Endodermal cell (in vitro differentiated cells): ENCODE results near the gene NPVF. TPM values are rescaled to one million over a fixed set of nuclear protein-coding genes. Genes with fewer than 3 reads are reported as not detected.

Source experiments
- DNase-seq: peaks from one replicate; pipeline ENCODE4 v3.0.0-alpha.2; 2017
- H3K27ac ChIP-seq: 2 replicates; pipeline ENCODE4 v1.5.1; 2013; ENCODE audit warnings: mild to moderate bottlenecking, low read depth, low read length, moderate library complexity
- H3K27me3 ChIP-seq: 2 replicates; pipeline ENCODE4 v1.6.1; 2013; ENCODE audit warnings: mild to moderate bottlenecking, low read length, moderate library complexity; ENCODE audit not compliant: insufficient read depth, control insufficient read depth, poor library complexity, severe bottlenecking
- H3K36me3 ChIP-seq: 2 replicates; pipeline ENCODE4 v1.7.0; 2013; ENCODE audit warnings: mild to moderate bottlenecking, low read length, moderate library complexity; ENCODE audit not compliant: control insufficient read depth, insufficient read depth
- H3K4me1 ChIP-seq: one replicate; pipeline ENCODE4 v1.7.0; 2013; ENCODE audit warnings: low read length; ENCODE audit not compliant: control insufficient read depth, insufficient read depth
- H3K4me3 ChIP-seq: 2 replicates; pipeline ENCODE4 v1.5.1; 2013; ENCODE audit warnings: mild to moderate bottlenecking, low read length, moderate library complexity
- H3K9ac ChIP-seq: 2 replicates; pipeline ENCODE4 v1.6.1; 2013; ENCODE audit warnings: mild to moderate bottlenecking, low read length, moderate library complexity; ENCODE audit not compliant: poor library complexity, severe bottlenecking; ENCODE audit errors: extremely low read depth
- H3K9me3 ChIP-seq: 2 replicates; pipeline ENCODE4 v1.6.1; 2013; ENCODE audit warnings: mild to moderate bottlenecking, low read length, moderate library complexity; ENCODE audit not compliant: control insufficient read depth
- H3K27ac Mint-ChIP-seq: 2 replicates; pipeline ENCODE4 v1.8.0; 2020; ENCODE audit warnings: mixed read lengths
- H3K27me3 Mint-ChIP-seq: 2 replicates; pipeline ENCODE4 v1.8.0; 2021; ENCODE audit warnings: mild to moderate bottlenecking, mixed read lengths; ENCODE audit not compliant: insufficient read depth
- H3K36me3 Mint-ChIP-seq: 2 replicates; pipeline ENCODE4 v1.8.0; 2020; ENCODE audit warnings: low read depth, mixed read lengths
- H3K4me1 Mint-ChIP-seq: 2 replicates; pipeline ENCODE4 v1.8.0; 2020; ENCODE audit warnings: mixed read lengths
- H3K4me3 Mint-ChIP-seq: 2 replicates; pipeline ENCODE4 v1.8.0; 2020; ENCODE audit warnings: mild to moderate bottlenecking, moderate library complexity, mixed read lengths
- H3K9me3 Mint-ChIP-seq: 2 replicates; pipeline ENCODE4 v1.8.0; 2020; ENCODE audit warnings: mild to moderate bottlenecking, mixed read lengths
- WGBS, 2 experiments: methylation state at CpG; one replicate each; pipeline versions ENCODE4 v1.1.5 to v1.1.7; 2013; ENCODE audit warnings: missing lambda C conversion rate in 2 of 2, mixed read lengths in 1 of 2; ENCODE audit not compliant: insufficient coverage in 1 of 2, insufficient read length in 1 of 2; 5-methylcytosine and 5-hydroxymethylcytosine counted together
- total RNA-seq, 2 donors: library from RNA; stranded (reverse); fragmentation: NEBNext Ultra II Directional in 1 of 2; extraction: Animal tissue kit (Norgen Biotek cat#: 25700) in 1 of 2; gene quantifications; 2 replicates in 1 of 2; 3 replicates in 1 of 2; pipeline ENCODE4 v1.2.1, GENCODE V29; 2021
- TF ChIP-seq, protein P1 (sequence below): fragments of 200-600 bp; sonication (generic); conservative IDR thresholded peaks from 2 replicates; pipeline ENCODE4 v1.5.0; 2021; ENCODE audit warnings: antibody characterized with exemption, mild to moderate bottlenecking

NPVF gene
- total RNA-seq, 2 donors from 2014 or later = not detected

DNA sequence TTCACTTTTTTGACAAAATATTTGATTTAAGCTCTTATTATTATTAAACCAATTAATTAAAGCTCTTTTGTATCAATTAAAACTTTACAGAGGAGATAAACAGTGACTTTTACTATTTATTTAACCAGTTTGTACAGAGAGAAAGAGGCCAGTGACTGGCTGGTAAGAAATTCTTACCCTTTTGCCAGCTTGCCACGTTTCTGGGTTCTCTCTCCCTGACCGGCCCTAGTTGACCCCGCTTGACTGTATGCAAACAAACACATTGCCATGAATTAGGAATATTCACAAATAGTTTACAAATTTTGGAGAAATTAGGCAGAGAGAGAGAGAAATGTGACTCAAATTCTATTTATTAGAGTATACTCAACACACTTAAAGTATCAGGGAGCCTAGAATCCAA lies 36.2 kb downstream of the NPVF start:
- WGBS, 2 experiments = 86% methylated on average over 3 of the region's 3 CpGs; no CpG with 5 or more reads in 1 of the 2 experiments
- Histone ChIP-seq H3K4me3 (no peak overlapping the region), H3K27ac (no peak overlapping the region), H3K36me3 (no peaks in the 10 kb centered on the region), H3K27me3 (no peaks in the 10 kb centered on the region), H3K4me1 (no peaks in the 10 kb centered on the region), H3K9ac (no peak overlapping the region), H3K9me3 (peaks cover 17% of the 10 kb centered on the region)
- TF ChIP-seq, protein P1, sequence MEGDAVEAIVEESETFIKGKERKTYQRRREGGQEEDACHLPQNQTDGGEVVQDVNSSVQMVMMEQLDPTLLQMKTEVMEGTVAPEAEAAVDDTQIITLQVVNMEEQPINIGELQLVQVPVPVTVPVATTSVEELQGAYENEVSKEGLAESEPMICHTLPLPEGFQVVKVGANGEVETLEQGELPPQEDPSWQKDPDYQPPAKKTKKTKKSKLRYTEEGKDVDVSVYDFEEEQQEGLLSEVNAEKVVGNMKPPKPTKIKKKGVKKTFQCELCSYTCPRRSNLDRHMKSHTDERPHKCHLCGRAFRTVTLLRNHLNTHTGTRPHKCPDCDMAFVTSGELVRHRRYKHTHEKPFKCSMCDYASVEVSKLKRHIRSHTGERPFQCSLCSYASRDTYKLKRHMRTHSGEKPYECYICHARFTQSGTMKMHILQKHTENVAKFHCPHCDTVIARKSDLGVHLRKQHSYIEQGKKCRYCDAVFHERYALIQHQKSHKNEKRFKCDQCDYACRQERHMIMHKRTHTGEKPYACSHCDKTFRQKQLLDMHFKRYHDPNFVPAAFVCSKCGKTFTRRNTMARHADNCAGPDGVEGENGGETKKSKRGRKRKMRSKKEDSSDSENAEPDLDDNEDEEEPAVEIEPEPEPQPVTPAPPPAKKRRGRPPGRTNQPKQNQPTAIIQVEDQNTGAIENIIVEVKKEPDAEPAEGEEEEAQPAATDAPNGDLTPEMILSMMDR = no peak
- H3K27me3 Mint-ChIP-seq = peaks cover 8% of the 10 kb centered on the region
- H3K27ac Mint-ChIP-seq = no peak overlapping the region
- peaks cover 2% of the 10 kb centered on the region for H3K4me1 Mint-ChIP-seq
- H3K36me3 Mint-ChIP-seq = peaks cover 4% of the 10 kb centered on the region
- H3K9me3 Mint-ChIP-seq = peaks cover 37% of the 10 kb centered on the region
- DNase-seq = no peak
- no peak overlapping the region for H3K4me3 Mint-ChIP-seq

DNA sequence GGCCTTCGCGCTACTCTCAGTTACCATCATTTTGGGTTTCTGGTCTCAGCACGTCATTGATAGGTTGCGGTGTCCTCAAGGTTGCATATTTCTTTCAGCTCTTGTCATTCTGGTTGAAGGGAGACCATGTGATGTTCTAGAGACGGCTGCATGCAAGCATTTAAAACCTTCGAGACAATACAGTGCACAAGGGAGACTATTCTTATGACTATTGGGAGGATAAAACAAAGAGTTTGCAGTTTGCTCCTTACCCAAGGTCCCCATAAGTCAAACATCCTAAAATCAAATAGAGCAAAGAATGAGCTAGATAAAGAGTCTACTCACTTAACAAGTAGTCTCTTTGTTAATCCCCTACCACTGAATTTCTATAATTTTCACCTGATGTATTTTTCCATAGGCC lies 39.1 kb downstream of the NPVF start:
- H3K27me3 ChIP-seq = no peaks in the 10 kb centered on the region
- Mint-ChIP-seq H3K4me3 (no peak overlapping the region), H3K27ac (no peak overlapping the region), H3K9me3 (peaks cover 8% of the 10 kb centered on the region), H3K36me3 (no peaks in the 10 kb centered on the region), H3K27me3 (peaks cover 2% of the 10 kb centered on the region), H3K4me1 (peaks cover 2% of the 10 kb centered on the region)
- no peak overlapping the region for H3K27ac ChIP-seq
- H3K4me3 ChIP-seq = no peak overlapping the region
- H3K9me3 ChIP-seq = peaks cover 5% of the 10 kb centered on the region
- 85 to 92% methylated on average over 3 to 6 of the region's 6 CpGs for WGBS, 2 experiments
- H3K36me3 ChIP-seq = no peaks in the 10 kb centered on the region
- no peak overlapping the region for H3K9ac ChIP-seq
- no peak for DNase-seq
- H3K4me1 ChIP-seq = no peaks in the 10 kb centered on the region
- TF ChIP-seq, protein P1 = no peak

DNA sequence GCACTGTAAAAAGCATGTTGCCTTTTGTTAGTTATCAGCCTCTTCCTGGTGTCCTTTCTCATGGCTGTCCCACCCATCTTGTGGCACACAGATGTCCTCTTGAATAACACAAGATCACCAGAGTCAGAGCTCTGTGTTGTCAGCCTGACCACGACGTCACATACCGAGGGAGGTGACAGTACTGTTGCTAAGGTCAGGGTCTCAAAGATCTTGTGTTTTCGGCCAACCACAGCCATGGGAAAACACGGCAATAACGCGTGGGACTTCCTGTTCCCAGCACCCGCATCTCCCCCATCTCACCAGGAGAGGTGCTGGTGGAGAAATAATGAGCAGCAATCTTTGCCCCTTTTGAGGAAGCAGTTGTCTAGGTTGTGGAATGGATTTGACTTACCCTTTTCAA lies 40.4 kb downstream of the NPVF start:
- peak; percentile 64 for DNase-seq
- WGBS, 2 experiments = 91 to 94% methylated on average over 3 to 8 of the region's 8 CpGs
- Mint-ChIP-seq H3K9me3 (peaks cover 4% of the 10 kb centered on the region), H3K4me1 (peaks cover 2% of the 10 kb centered on the region), H3K4me3 (no peak overlapping the region), H3K27me3 (no peaks in the 10 kb centered on the region), H3K36me3 (no peaks in the 10 kb centered on the region), H3K27ac (no peak overlapping the region)
- TF ChIP-seq, protein P1 = peak; percentile 35
- no peak overlapping the region for H3K27ac ChIP-seq
- no peaks in the 10 kb centered on the region for H3K27me3 ChIP-seq
- H3K4me1 ChIP-seq = no peaks in the 10 kb centered on the region
- no peak overlapping the region for H3K4me3 ChIP-seq
- peaks cover 5% of the 10 kb centered on the region for H3K9me3 ChIP-seq
- H3K36me3 ChIP-seq = no peaks in the 10 kb centered on the region
- no peak overlapping the region for H3K9ac ChIP-seq
